H4 (cell line): ENCODE data around the gene FGF7. TPM values are rescaled to one million over a fixed set of nuclear protein-coding genes. Genes with fewer than 3 reads are reported as not detected.
"Not testable (repeated sequence)": the region's sequence is repeated elsewhere in the genome, so short reads cannot be mapped to it uniquely, and the experiment has no call there.

Experiments
- DNase-seq: peaks from one replicate; pipeline ENCODE4 v3.0.0-alpha.2; 2015; ENCODE audit warnings: low spot score
- total RNA-seq: library from RNA; depleted of rRNA; stranded (reverse); fragments of >200 nt; shearing (Covaris generic); gene quantifications from 2 replicates; pipeline ENCODE4 v1.2.3, GENCODE V29; 2014; rRNA removed

Gene FGF7
- total RNA-seq, result 3.6 and 8.2 TPM in 2 replicates

GRCh38 chr15:49423021-49423420 is at the start of gene FGF7:
TSS of gene FGF7 (plus strand) at chr15:49423242. CDS start at chr15:49424298, 1,056 bp downstream.
- no peak for DNase-seq

GRCh38 chr15:49379996-49380395 is 43.0 kb upstream of the FGF7 start:
- DNase-seq, result no peak

DNA sequence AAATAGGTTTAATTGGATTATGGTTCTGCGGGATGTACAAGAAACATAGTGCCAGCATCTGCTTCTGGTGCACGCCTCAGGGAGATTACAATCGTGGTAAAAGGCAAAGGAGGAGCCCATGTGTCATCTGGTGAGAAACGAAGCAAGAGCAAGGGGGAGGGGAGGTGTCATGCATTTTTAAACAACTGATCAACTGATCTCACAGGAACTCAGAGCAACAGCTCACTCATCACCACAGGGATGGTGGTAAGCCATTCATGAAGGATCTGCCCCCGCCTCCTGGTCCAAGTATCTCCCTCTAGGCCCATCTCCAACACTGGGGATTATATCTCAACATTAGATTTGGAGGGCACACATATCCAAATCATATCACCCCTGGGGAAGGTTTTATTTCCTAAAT is 42.1 kb upstream of the FGF7 start:
- no peak for DNase-seq

- no peak for DNase-seq
Observed at GRCh38 chr15:49382394-49382793, 40.6 kb upstream of the FGF7 start.

GRCh38 chr15:49383266-49383665 is 39.8 kb upstream of the FGF7 start:
- DNase-seq, result peak; percentile 29

- DNase-seq, result no peak
Observed at GRCh38 chr15:49387471-49387870, 35.6 kb upstream of the FGF7 start.

- not testable (repeated sequence) for DNase-seq
Observed at GRCh38 chr15:49402515-49403296, 20.3 kb upstream of the FGF7 start.

- DNase-seq, result no peak
Observed at GRCh38 chr15:49406352-49407118, 16.5 kb upstream of the FGF7 start.

GRCh38 chr15:49410641-49411040 is 12.4 kb upstream of the FGF7 start:
- DNase-seq, result no peak

DNA sequence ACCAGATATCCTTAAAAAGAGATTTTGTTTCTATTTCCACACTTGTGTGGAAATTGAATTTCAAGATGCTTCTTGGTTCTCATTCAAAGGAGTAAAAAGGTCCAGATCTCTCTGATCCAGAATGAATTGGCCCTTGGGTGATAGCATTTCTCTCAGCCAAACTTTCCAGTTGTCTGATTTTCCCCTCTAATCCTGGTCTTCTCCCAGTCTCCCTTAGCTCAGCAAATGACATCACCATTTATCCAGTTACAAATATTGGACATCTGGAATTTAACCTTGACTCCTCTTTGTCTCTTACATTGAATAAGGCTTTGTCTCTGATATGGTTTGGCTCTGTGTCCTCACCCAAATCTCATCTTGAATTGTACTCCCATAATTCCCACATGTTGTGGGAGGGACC is 10.2 kb upstream of the FGF7 start:
- no peak for DNase-seq

GRCh38 chr15:49415149-49415548 is 7.9 kb upstream of the FGF7 start:
- no peak for DNase-seq

DNA sequence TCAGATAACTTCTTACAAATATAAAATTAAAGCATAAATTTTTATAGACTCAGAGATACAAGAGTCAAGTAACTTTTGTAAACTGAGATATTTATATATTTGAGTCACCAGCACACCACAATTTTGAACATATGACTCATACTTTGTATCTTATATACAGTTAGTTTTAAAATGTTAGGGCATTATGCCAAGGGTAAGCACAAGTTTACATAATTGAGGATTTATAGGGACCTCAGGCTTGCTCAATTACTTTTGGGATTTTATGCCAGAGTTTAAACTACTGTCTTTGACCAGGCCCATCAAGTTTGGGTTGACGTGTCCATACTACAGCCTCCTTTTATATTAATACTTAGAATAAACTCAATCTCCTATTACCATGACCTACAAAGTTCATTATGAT is 7.4 kb upstream of the FGF7 start:
- DNase-seq, result peak; percentile 76

GRCh38 chr15:49418811-49419210 is 4.2 kb upstream of the FGF7 start:
- DNase-seq, result no peak

DNA sequence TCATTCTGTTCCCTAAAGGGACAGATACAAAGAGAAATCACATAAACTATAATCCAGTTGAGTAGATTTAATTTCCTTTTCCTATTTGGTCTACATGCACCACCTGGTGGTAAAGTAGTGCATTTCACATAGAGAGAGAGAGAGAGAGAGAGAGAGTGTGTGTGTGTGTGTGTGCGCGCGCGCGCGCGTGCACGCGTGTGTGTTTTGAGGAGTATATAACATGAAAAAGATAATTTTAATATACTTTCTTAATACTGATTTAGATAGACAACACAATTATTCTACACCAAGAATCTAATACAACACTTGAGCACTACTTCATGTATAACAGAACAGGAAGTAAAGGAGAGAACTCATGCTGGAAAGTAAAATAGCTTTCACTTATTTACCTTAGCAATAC is 1.1 kb upstream of the FGF7 start:
- peak; percentile 39 for DNase-seq

DNA sequence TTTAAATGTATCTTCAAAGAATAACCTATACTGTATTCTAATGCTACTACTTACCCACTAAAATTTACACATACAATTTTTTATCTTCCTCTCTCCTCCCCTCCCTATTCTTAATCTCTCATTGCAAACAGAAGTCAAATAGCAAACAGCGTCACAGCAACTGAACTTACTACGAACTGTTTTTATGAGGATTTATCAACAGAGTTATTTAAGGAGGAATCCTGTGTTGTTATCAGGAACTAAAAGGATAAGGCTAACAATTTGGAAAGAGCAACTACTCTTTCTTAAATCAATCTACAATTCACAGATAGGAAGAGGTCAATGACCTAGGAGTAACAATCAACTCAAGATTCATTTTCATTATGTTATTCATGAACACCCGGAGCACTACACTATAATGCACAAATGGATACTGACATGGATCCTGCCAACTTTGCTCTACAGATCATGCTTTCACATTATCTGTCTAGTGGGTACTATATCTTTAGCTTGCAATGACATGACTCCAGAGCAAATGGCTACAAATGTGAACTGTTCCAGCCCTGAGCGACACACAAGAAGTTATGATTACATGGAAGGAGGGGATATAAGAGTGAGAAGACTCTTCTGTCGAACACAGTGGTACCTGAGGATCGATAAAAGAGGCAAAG is 984 bp downstream of the FGF7 start:
- no peak for DNase-seq

- DNase-seq, result no peak
Observed at GRCh38 chr15:49424954-49425353, 1.9 kb downstream of the FGF7 start.

GRCh38 chr15:49427372-49427771 is 4.3 kb downstream of the FGF7 start:
- no peak for DNase-seq

DNA sequence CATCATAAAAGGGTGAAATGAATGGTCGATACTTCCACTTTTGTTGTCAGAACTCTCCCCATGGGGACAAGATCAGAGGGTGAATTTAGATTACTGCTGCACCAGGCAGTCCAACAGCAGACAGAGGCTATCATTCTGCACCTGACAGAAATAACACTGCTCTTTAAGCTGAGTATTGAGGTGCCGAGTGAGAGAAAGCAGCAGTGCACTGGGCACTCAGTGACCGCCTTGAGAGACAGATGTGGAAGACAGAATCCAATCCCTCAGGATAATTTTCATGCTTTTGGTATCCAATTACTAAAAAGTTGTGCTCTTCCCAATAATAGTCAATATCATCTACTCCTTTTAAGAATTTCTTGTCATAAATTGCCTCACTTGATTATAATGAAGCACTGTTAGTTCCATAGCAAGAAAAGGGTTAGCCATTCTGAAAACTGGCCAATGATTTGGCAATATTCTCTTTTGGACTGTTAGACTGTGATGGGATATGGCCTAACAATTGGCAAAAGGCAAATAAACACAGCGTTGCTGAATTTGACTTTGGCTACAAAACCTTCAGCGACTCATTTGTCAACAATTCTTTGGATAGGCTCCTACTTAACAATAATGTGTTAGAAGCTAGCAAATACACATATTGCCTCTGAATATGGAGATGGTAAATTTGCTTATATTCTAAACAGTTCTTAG is 5.5 kb downstream of the FGF7 start:
- DNase-seq, result no peak

- no peak for DNase-seq
Observed at GRCh38 chr15:49430046-49430445, 7.0 kb downstream of the FGF7 start.

GRCh38 chr15:49435174-49435573 is 12.1 kb downstream of the FGF7 start:
- DNase-seq, result no peak

DNA sequence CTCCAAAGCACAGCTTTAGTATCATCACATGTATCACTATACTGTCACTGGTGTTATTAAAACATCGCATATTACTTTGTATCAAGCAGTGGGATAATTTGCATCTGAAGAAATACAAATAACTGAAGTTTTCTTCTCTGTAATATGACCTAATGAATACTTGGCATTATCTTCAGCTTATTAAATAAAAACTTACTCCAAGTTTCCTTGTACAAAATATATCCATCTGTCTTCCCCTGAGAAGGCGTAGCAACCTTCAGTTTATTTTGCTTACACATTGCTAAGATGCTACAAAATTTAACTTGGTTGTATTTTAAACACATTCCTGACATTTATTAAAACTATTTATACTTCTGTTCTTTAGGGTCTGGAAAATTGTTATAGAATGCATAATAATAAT is 13.7 kb downstream of the FGF7 start:
- DNase-seq, result no peak
